MM.1S (cell line): ENCODE results near the gene DQX1.
"Not testable (repeated sequence)": the region's sequence is repeated elsewhere in the genome, so short reads cannot be mapped to it uniquely, and the experiment has no call there.

Source experiments
- DNase-seq: peaks from one replicate; pipeline ENCODE4 v3.0.0-alpha.2; 2015
- H2AFZ ChIP-seq: fragments of 300-600 bp; sonication (generic); 2 replicates; pipeline ENCODE4 v1.6.0; 2016; ENCODE audit warnings: antibody characterized with exemption, low read length
- H3F3A ChIP-seq: fragments of 300-600 bp; sonication (generic); 2 replicates; pipeline ENCODE4 v1.6.1; 2016; ENCODE audit warnings: mild to moderate bottlenecking, antibody characterized with exemption, low read length, moderate library complexity, mixed read lengths; ENCODE audit not compliant: insufficient read depth
- H3K27ac ChIP-seq: fragments of 300-600 bp; sonication (generic); 2 replicates; pipeline ENCODE4 v1.5.1; 2016; ENCODE audit warnings: mild to moderate bottlenecking, low read length
- H3K27me3 ChIP-seq: fragments of 300-600 bp; sonication (generic); replicated peaks from 2 replicates; pipeline ENCODE4 v1.6.0; 2016; ENCODE audit warnings: low read length; ENCODE audit not compliant: insufficient read depth
- H3K36me3 ChIP-seq: fragments of 300-600 bp; sonication (generic); replicated peaks from 2 replicates; pipeline ENCODE4 v1.6.1; 2016; ENCODE audit warnings: mild to moderate bottlenecking, low read length, mixed read lengths; ENCODE audit not compliant: insufficient read depth
- H3K4me1 ChIP-seq: fragments of 300-600 bp; sonication (generic); 2 replicates; pipeline ENCODE4 v1.6.1; 2016; ENCODE audit warnings: low read length, mixed read lengths
- H3K4me2 ChIP-seq: fragments of 300-600 bp; sonication (generic); 2 replicates; pipeline ENCODE4 v1.6.0; 2016; ENCODE audit warnings: low read depth, low read length
- H3K4me3 ChIP-seq: fragments of 300-600 bp; sonication (generic); 2 replicates; pipeline ENCODE4 v1.5.1; 2016; ENCODE audit warnings: low read length, mixed read lengths
- H3K79me2 ChIP-seq: fragments of 300-600 bp; sonication (generic); 2 replicates; pipeline ENCODE4 v1.6.1; 2016; ENCODE audit warnings: mixed run types, low read length, mixed read lengths
- H3K9ac ChIP-seq: fragments of 300-600 bp; sonication (generic); 2 replicates; pipeline ENCODE4 v1.6.1; 2016; ENCODE audit warnings: low read length, mixed read lengths
- H3K9me2 ChIP-seq: fragments of 300-600 bp; sonication (generic); replicated peaks from 2 replicates; pipeline ENCODE4 v1.6.1; 2016; ENCODE audit warnings: mild to moderate bottlenecking, low read length, mixed read lengths; ENCODE audit not compliant: insufficient read depth
- H3K9me3 ChIP-seq: fragments of 300-600 bp; sonication (generic); replicated peaks from 2 replicates; pipeline ENCODE4 v1.6.1; 2016; ENCODE audit warnings: mild to moderate bottlenecking, low read length, mixed read lengths; ENCODE audit not compliant: insufficient read depth
- H4K20me1 ChIP-seq: fragments of 300-600 bp; sonication (generic); 2 replicates; pipeline ENCODE4 v1.6.1; 2016; ENCODE audit warnings: mild to moderate bottlenecking, low read length, moderate library complexity, mixed read lengths; ENCODE audit not compliant: insufficient read depth
- CTCF ChIP-seq: fragments of 300-600 bp; sonication (generic); IDR thresholded peaks from 2 replicates; pipeline ENCODE4 v1.5.1; 2016; ENCODE audit warnings: antibody characterized with exemption, low read length, mixed read lengths
- EZH2 ChIP-seq: fragments of 300-600 bp; sonication (generic); optimal IDR thresholded peaks from 2 replicates; pipeline ENCODE3; 2017; ENCODE audit warnings: low read depth, mild to moderate bottlenecking, antibody characterized with exemption, low read length, mixed read lengths
- EZH2phosphoT487 ChIP-seq: fragments of 300-600 bp; sonication (generic); IDR thresholded peaks from 2 replicates; pipeline ENCODE4 v1.6.1; 2018; ENCODE audit warnings: antibody characterized with exemption, low read length

Gene DQX1

GRCh38 chr2:74472086-74472944, 53.7 kb downstream of the DQX1 start, which contains the start of gene MRPL53:
MRPL53 (minus strand) TSS chr2:74472680; CDS start chr2:74472660, 20 bp downstream.
- Histone ChIP-seq H3K9me2 (no peaks in the 10 kb centered on the region), H3K4me2 (peak within 1 kb of the TSS; percentile 93), H3K4me1 (peaks cover 5% of the 10 kb centered on the region; the same call in 1 of the 2 replicates), H3K27ac (peak within 1 kb of the TSS; percentile 90), H3F3A (peaks cover 34% of the 10 kb centered on the region), H2AFZ (peak within 1 kb of the TSS; percentile 93), H3K36me3 (no peaks in the 10 kb centered on the region; the same call in 1 of the 2 replicates), H3K4me3 (peak within 1 kb of the TSS; percentile 99), H3K27me3 (no peaks in the 10 kb centered on the region), H3K9ac (peak within 1 kb of the TSS; percentile 87), H4K20me1 (no peaks in the 10 kb centered on the region), H3K79me2 (peaks cover 6% of the 10 kb centered on the region), H3K9me3 (no peaks in the 10 kb centered on the region)
- peak; percentile 96 for DNase-seq
- no peak for TF ChIP-seq CTCF
- TF ChIP-seq EZH2phosphoT487, result no peak
- TF ChIP-seq EZH2, result no peak

DNA sequence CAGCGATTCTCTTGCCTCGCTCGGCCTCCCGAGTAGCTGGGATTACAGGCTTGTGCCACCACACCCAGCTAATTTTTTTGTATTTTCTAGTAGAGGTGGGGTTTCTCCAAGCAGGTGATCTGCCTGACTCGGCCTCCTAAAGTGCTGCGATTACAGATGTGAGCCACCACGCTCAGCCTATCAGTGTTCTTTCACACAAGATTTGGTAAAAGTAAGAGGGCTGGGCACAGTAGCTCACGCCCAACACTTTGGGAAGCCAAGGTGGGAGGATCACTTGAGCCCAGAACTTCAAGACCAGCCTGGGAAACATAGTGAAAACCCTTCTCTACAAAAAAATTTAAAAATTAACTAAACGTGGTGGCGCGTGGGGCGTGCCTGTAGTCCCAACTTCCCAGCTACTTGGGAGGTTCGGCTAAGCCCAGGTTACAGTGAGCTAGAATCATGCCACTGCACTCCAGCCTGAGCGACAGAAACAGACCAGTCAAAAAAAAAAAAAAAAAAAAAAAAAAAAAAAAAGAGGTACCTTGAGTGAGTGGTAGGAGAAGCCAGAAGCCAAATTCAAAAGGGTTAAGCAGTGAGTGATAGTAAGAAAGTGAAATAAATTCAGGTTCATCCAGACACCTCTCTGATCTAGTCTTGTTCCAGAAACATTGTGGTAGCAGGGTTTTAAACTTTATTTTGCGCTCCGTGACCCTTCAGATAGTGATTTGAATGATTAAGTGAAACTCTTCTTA, 54.5 kb downstream of the DQX1 start:
- Histone ChIP-seq H3K27ac (peak overlapping the region; percentile 90; the same call in 1 of the 2 replicates), H3K9ac (peak overlapping the region; percentile 87), H3K4me3 (peak overlapping the region; percentile 99), H2AFZ (peak overlapping the region; percentile 93), H3K9me3 (no peaks in the 10 kb centered on the region), H3K4me2 (peak overlapping the region; percentile 93), H3K79me2 (peaks cover 6% of the 10 kb centered on the region), H3K4me1 (peaks cover 5% of the 10 kb centered on the region; the same call in 1 of the 2 replicates), H4K20me1 (no peaks in the 10 kb centered on the region), H3K27me3 (no peaks in the 10 kb centered on the region), H3K36me3 (no peaks in the 10 kb centered on the region; the same call in 1 of the 2 replicates), H3F3A (peaks cover 37% of the 10 kb centered on the region), H3K9me2 (no peaks in the 10 kb centered on the region)
- TF ChIP-seq EZH2 (no peak), EZH2phosphoT487 (no peak), CTCF (no peak)
- DNase-seq, result no peak

GRCh38 chr2:74470742-74471141, 55.3 kb downstream of the DQX1 start:
- H3K4me3 ChIP-seq, H3K36me3 ChIP-seq, H3K4me1 ChIP-seq, H3K9ac ChIP-seq, DNase-seq, H4K20me1 ChIP-seq, H3K27ac ChIP-seq, H2AFZ ChIP-seq, H3K9me3 ChIP-seq, H3K9me2 ChIP-seq, H3K79me2 ChIP-seq, H3K4me2 ChIP-seq, H3K27me3 ChIP-seq: not testable (repeated sequence)
- peaks cover 37% of the 10 kb centered on the region for H3F3A ChIP-seq
